Limb (tissue), 2 donors: Measurements from ENCODE around the gene PDE6G.

ENCODE experiments used
- DNase-seq, 2 donors: peaks; one replicate each; pipeline ENCODE4 v3.0.0-alpha.2; 2016; ENCODE audit errors: extremely low spot score in 2 of 2

The PDE6G gene

GRCh38 chr17:81656118-81656743 lies at the start of gene PDE6G:
PDE6G (minus strand) TSS chr17:81656542; CDS start chr17:81653305, 3,237 bp downstream.
- DNase-seq, result no peak

DNA sequence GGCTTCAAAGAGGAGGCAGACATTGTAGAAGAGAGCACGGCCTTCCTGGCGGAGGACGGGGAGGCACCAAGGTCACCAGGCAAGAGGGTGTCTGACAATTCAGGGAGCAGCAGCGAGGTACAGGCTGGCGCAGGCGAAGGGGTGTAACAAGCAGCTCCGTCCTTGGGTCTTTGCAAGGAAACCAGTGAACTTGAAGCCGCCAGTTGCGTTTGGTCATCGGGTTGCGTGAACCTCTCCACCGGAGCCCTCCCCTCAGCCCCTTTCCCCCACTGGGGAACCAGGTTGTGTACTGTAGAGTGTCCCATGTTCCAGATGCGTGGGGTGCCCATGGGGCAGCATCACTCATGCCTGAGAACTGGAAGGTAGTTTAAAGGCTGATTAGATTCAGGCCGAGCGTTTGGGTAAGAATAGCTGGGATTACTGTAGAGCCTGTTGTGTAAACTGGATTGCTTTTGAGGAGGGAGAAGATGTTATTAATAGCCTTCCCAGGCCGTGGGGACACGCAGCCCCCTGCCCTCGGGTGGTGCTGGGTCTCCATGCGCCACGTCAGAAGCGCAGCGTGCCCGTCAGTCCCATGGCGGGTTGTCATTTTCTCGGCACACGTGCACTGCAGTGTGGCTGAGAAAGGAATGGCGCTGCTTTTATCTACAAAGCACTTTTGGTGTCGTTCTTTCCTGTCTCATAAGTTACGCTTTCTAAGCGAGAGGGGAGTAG lies 49.3 kb upstream of the PDE6G start:
- no peak for DNase-seq

DNA sequence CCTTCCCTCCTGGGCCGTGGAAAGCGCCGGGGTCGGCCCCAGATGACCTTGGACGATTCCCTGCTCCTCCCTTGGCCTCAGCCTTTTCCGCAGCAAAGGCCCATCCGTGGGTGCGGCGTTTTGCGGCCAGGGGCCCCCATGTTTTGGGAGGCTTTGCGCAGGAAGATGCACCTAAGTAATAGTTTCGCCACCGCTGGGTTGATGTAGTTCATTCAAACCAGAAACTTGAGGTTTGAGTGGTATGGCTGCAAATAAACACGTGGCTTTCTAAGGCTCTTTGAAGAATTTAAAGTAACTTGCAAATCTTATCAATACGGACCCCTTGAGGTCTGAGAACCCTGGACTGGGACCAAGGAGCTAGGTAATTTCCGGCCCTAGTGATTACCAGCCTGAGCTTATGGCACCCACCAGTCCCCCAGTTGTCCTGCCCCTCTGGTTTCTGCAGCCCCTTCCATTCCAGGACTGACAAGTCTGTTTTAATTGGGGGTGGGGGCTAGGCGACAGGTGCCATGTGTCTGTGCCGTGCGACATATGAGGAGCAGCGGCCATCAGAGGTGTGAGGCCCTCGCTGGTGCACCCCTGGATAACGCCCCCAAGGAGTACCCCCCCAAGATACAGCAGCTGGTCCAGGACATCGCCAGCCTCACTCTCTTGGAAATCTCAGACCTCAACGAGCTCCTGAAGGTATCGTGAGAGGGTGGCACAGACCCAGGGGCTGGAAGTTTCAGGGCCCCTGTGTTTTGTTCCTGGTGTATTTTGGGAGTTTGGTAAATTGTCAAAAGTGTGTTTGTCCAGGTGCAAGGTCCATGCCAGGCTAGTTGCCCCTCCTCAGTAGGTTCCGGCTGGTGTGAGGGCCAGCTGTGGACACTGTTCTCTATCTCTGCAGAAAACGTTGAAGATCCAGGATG lies 47.7 kb upstream of the PDE6G start:
- no peak for DNase-seq

DNA sequence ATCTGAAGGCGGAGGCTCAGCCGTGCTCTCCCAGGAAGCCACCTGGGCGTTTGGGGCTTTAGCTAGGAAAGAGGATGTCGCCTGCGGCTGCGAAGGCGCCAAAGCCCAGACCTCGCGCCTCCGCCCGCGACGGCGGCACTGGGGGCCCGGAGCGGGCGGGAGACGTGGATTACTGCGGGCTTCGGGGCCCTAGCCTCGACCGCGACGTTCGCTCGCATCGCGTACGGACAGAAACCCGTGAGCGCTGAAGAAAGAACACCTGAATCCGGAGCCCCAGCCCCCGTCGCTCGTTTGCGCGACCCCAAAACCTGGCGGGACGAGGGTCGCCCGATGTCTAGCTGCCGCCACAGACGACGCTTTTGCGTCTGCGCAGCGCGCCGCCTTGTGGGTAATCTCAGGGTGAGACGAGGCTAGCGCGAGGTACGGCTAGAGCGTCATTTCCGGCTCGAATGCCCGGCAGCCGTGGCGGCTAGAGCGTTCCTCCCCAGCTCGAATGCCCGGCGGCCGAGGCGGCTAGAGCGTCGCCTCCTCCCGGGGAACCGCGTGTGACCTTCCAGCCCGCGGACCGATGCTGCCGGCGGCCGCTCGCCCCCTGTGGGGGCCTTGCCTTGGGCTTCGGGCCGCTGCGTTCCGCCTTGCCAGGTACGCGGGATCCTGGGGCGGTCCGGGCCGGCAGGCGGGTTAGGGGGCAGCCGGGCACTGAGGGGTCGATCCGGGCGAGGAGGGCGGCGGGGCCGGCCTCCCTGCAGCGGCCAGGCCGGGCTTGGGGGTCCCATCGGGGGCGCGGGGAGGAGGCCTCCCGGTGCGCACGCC lies 46.8 kb upstream of the PDE6G start, which contains the start of gene MRPL12:
Gene MRPL12 (plus strand): TSS at position 434 of the 813 bp plus-strand sequence. CDS start 135 bp downstream, at position 569.
- DNase-seq, result peak; percentile 94 to 96

DNA sequence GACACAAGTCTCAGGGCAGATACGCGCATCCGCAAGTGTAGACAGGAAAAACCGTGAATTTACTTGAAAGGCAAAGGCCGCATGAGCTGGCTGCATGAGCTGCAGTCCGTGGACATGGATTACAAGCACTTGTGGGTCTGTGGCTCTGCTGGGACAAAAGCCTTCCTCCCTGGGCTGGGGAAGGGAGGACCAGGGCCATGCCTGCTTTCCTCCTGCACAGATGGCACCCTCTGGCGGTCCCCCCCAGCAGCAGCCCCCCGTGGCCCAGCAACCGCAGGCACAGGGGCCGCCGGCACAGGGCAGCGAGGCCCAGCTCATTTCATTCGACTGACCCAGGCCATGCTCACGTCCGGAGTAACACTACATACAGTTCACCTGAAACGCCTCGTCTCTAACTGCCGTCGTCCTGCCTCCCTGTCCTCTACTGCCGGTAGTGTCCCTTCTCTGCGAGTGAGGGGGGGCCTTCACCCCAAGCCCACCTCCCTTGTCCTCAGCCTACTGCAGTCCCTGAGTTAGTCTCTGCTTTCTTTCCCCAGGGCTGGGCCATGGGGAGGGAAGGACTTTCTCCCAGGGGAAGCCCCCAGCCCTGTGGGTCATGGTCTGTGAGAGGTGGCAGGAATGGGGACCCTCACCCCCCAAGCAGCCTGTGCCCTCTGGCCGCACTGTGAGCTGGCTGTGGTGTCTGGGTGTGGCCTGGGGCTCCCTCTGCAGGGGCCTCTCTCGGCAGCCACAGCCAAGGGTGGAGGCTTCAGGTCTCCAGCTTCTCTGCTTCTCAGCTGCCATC lies 45.1 kb upstream of the PDE6G start:
- no peak for DNase-seq

DNA sequence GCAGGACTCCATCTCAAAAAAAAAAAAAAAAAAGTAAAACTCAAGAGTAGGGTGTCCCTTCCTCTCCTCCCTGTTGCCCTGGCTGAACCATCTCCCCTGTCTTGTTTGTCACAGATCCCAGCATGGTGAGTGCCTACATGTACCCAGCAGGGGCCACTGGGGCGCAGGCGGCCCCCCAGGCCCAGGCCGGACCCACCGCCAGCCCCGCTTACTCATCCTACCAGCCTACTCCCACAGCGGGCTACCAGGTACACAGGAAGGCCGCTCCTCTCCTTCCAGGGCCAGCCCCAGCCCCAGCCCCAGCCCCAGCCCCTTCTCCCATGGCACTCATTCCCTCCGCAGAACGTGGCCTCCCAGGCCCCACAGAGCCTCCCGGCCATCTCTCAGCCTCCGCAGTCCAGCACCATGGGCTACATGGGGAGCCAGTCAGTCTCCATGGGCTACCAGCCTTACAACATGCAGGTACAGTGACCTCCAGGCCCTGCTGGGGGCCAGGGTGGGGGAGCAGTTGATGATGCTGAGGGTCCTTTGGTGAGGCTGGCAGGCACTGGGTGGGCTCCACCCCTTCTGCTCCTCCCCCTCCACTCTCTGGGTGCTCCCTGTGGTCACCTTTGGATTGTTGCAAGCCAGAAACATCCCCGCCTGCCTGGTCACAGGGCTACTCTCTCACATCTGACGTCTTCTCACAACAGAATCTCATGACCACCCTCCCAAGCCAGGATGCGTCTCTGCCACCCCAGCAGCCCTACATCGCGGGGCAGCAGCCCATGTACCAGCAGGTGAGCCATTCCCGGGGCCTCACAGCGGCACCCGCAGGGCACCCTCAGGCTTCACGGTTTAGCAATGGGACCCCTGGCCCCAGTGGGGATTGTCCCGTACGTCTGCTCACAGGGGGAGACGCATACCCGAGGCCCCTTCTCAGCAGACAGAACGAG lies 44.3 kb upstream of the PDE6G start:
- no peak for DNase-seq

- no peak for DNase-seq
Observed at GRCh38 chr17:81697261-81698044, 41.1 kb upstream of the PDE6G start.

DNA sequence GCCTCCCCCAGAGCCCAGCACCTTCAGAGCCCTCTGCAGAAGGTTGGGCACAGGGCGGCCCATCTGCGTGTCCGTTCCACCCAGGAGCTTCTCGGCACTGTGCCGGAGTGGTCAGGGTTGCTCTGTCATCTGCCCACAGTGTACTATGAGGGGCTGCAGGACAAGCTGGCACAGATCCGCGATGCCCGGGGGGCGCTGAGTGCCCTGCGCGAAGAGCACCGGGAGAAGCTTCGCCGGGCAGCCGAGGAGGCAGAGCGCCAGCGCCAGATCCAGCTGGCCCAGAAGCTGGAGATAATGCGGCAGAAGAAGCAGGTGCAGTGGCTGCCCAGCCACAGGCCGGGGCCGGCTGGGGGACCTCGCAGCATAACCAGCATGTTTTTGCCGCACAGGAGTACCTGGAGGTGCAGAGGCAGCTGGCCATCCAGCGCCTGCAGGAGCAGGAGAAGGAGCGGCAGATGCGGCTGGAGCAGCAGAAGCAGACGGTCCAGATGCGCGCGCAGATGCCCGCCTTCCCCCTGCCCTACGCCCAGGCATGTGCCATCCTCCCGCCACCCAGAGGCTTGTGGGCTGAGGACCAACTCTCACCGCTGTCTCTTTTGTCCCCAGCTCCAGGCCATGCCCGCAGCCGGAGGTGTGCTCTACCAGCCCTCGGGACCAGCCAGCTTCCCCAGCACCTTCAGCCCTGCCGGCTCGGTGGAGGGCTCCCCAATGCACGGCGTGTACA lies 40.0 kb upstream of the PDE6G start:
- no peak for DNase-seq

DNA sequence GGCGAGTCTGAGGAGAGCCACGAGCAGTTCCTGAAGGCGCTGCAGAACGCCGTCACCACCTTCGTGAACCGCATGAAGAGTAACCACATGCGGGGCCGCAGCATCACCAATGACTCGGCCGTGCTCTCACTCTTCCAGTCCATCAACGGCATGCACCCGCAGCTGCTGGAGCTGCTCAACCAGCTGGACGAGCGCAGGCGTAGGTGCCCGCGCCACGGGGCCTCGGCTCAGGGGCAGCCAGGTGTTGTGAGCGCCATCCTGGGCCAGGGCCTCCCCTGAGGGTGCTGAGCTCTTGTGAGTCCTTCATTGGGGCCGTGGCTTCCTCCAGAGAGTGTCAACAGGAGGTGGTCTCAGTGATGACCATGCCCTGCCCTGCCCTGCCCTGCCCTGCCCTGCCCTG lies 39.5 kb upstream of the PDE6G start:
- no peak for DNase-seq

GRCh38 chr17:81695211-81695610 lies 38.9 kb upstream of the PDE6G start:
- DNase-seq, result no peak

- no peak for DNase-seq
Observed at GRCh38 chr17:81694810-81695209, 38.5 kb upstream of the PDE6G start.

GRCh38 chr17:81693509-81694210 lies 37.3 kb upstream of the PDE6G start:
- no peak for DNase-seq

- DNase-seq, result no peak
Observed at GRCh38 chr17:81691608-81692007, 35.3 kb upstream of the PDE6G start.

DNA sequence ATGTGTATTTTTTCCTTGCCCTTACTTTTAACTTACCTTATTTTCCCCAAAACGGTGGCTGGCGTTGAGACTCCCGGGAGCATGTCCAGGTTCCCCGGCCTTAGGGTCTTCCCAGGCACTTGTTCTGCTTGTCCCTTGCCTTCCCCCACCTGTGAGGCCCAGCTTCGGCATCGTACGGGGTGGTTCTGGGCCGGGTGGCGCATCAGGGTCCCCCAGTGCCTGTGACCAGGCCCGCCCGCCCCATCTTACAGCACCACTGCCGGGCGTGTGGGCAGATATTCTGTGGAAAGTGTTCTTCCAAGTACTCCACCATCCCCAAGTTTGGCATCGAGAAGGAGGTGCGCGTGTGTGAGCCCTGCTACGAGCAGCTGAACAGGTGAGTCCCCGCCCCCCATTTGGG lies 34.9 kb upstream of the PDE6G start:
- DNase-seq, result no peak

DNA sequence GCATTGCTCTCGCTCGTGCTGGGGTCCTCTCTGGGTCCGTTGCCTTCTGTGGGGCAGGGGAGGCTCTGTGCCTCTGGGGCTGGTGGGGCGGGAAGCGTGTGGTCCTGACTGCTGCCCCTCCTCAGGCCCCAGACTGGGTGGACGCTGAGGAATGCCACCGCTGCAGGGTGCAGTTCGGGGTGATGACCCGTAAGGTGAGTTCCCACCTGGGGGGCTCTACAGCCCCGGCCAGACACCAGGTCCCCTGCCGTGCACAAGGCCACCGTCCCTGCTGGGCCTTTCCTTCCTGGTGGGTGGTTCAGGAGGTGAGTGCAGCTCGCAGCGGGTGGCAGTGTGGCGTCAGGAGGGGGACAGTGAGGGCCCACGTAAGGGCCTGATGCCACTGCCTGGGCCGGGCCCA lies 34.2 kb upstream of the PDE6G start:
- no peak for DNase-seq

DNA sequence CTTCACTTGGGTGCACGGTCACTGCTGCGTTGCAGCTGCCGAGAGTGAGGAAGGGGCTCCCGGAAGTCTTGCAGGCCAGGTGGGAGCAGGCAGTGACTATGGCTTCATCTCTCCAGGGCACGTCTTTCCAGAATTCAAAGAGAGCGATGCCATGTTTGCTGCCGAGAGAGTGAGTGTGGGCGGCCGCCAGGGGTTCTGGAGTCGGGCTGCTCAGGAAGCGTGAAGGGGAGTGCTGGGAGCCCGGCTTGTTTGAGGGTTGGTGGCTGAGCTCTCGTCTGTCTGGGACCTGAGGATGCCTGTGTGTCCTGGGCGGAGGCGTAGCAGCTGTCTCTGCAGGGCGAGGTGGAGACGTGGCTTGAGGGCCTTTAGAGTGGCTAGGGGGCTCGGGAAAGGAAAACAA lies 33.7 kb upstream of the PDE6G start:
- DNase-seq, result no peak

DNA sequence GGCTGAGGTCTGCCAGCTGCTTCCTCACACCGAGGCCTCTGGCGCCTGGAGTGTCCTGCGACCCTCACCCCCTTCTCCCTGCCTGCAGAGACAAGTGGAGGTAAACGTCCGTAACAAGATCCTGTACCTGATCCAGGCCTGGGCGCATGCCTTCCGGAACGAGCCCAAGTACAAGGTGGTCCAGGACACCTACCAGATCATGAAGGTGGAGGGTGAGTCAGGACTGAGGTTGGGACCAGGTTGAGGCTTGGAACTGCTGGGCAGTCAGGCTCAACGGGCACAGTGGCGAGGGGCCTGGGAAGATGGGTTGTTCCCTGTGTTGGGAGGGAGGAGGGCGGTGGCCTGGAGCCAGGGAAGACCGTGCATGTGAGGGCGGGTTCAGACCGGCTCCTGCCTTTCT lies 32.3 kb upstream of the PDE6G start:
- no peak for DNase-seq
